22Rv1 (cell line): Measurements from ENCODE around the gene SEPTIN12.

Experiments
- H3K27ac ChIP-seq: fragments of 450-650 bp; 2 replicates; pipeline ENCODE4 v1.5.1; 2017
- CTCF ChIP-seq: fragments of 450-650 bp; IDR thresholded peaks from 2 replicates; pipeline ENCODE4 v1.5.1; 2017; ENCODE audit warnings: mild to moderate bottlenecking
- ZFX ChIP-seq: fragments of 450-650 bp; IDR thresholded peaks from 2 replicates; pipeline ENCODE4 v1.6.1; 2017; ENCODE audit warnings: antibody characterized with exemption, borderline replicate concordance

Gene SEPTIN12

GRCh38 chr16:4787627-4788482 is at the start of gene SEPTIN12:
TSS of gene SEPTIN12 (minus strand) at chr16:4788345. CDS start at chr16:4787645, 700 bp downstream.
- peak within 1 kb of the TSS; percentile 29; the same call in 1 of the 2 replicates for H3K27ac ChIP-seq
- TF ChIP-seq ZFX (no peak), CTCF (no peak)

GRCh38 chr16:4836727-4837126 is 48.6 kb upstream of the SEPTIN12 start:
- no peak overlapping the region for H3K27ac ChIP-seq
- TF ChIP-seq CTCF, result no peak
- TF ChIP-seq ZFX, result no peak

- TF ChIP-seq CTCF, result no peak
- TF ChIP-seq ZFX, result no peak
- no peak overlapping the region for H3K27ac ChIP-seq
Observed at GRCh38 chr16:4833584-4833983, 45.4 kb upstream of the SEPTIN12 start.

GRCh38 chr16:4832698-4833343 is 44.7 kb upstream of the SEPTIN12 start:
- TF ChIP-seq CTCF (no peak), ZFX (no peak)
- H3K27ac ChIP-seq, result no peak overlapping the region

GRCh38 chr16:4831616-4832015 is 43.5 kb upstream of the SEPTIN12 start:
- no peak for TF ChIP-seq ZFX
- TF ChIP-seq CTCF, result no peak
- no peak overlapping the region for H3K27ac ChIP-seq

- H3K27ac ChIP-seq, result no peak overlapping the region
- TF ChIP-seq CTCF (no peak), ZFX (no peak)
Observed at GRCh38 chr16:4830408-4830807, 42.3 kb upstream of the SEPTIN12 start.
